IPS-11a (cell line): ENCODE results near the gene CHST15.

ENCODE experiments used
- H3K4me3 ChIP-seq: one replicate; pipeline ENCODE4 v1.5.1; 2013; ENCODE audit warnings: low read depth, low read length, control low read depth

The CHST15 gene

GRCh38 chr10:124066781-124067714 lies 26.4 kb downstream of the CHST15 start:
- H3K4me3 ChIP-seq, result no peak overlapping the region

GRCh38 chr10:124066126-124066700 lies 27.2 kb downstream of the CHST15 start:
- H3K4me3 ChIP-seq, result no peak overlapping the region

GRCh38 chr10:124065382-124066125 lies 27.8 kb downstream of the CHST15 start:
- no peak overlapping the region for H3K4me3 ChIP-seq

- H3K4me3 ChIP-seq, result no peak overlapping the region
These were observed 28.7 kb downstream of the CHST15 start for GRCh38 chr10:124064676-124065075.

- no peak overlapping the region for H3K4me3 ChIP-seq
These were observed 29.4 kb downstream of the CHST15 start for GRCh38 chr10:124063750-124064603.

- no peak overlapping the region for H3K4me3 ChIP-seq
These were observed 31.0 kb downstream of the CHST15 start for GRCh38 chr10:124062390-124062789.

- H3K4me3 ChIP-seq, result no peak overlapping the region
These were observed 32.4 kb downstream of the CHST15 start for GRCh38 chr10:124061030-124061429.

GRCh38 chr10:124060148-124060720 lies 33.2 kb downstream of the CHST15 start:
- H3K4me3 ChIP-seq, result no peak overlapping the region

- H3K4me3 ChIP-seq, result no peak overlapping the region
These were observed 33.8 kb downstream of the CHST15 start for GRCh38 chr10:124059551-124059950.

- H3K4me3 ChIP-seq, result no peak overlapping the region
These were observed 34.9 kb downstream of the CHST15 start for GRCh38 chr10:124058346-124059003.

GRCh38 chr10:124057601-124058000 lies 35.8 kb downstream of the CHST15 start:
- no peak overlapping the region for H3K4me3 ChIP-seq

GRCh38 chr10:124056337-124056980 lies 36.9 kb downstream of the CHST15 start:
- H3K4me3 ChIP-seq, result no peak overlapping the region

- H3K4me3 ChIP-seq, result no peak overlapping the region
These were observed 39.4 kb downstream of the CHST15 start for GRCh38 chr10:124053971-124054370.

GRCh38 chr10:124052561-124052960 lies 40.8 kb downstream of the CHST15 start:
- H3K4me3 ChIP-seq, result no peak overlapping the region

GRCh38 chr10:124050021-124051015 lies 43.1 kb downstream of the CHST15 start:
- H3K4me3 ChIP-seq, result no peak overlapping the region

GRCh38 chr10:124049484-124049883 lies 43.9 kb downstream of the CHST15 start:
- H3K4me3 ChIP-seq, result no peak overlapping the region

GRCh38 chr10:124048371-124049290 lies 44.8 kb downstream of the CHST15 start:
- H3K4me3 ChIP-seq, result no peak overlapping the region
